NCI-H526 (cell line): Measurements from ENCODE around the gene CDCA8.
"Not testable (repeated sequence)": the region's sequence is repeated elsewhere in the genome, so short reads cannot be mapped to it uniquely, and the experiment has no call there.

Experiments
- DNase-seq, 2 experiments: peaks; one replicate each; lab custom pipeline; 2025; lab: John Stamatoyannopoulos, UW

CDCA8 gene

DNA sequence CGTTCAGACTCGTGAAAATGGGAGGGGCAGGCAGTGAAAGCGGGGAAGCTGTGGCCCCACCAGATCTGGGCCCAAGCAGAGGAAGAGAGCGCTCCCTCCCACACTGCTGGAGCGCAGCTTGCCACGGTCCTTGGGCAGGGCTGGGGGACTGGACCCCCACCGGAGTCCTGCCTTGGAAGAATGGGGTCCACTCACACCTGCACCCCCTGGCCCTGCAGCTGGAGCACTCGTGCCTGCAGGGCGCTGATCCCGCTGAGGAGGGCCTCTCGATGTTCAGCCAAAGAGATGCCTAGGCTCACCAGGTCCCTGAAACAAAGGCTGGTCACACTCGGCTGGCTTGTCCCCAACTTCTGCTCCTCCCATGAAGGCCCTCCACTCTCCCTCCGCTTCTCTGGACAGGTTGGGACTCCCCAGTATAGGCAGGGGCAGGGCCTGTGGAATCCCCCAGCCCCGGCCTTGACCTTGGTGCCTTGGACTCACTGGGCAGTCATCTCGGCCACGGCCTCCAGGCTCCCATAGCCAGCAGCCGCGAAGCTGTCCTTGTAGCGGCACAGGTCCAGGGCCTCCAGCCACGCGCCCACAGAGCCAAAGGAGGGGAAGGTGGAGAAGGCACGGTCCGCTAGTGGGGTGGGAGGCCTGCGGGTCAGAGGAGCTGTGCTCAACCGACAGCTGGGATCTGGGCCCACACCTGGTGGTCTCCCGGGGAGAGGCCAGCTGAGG lies 26.0 kb downstream of the CDCA8 start:
- no peak for DNase-seq

DNA sequence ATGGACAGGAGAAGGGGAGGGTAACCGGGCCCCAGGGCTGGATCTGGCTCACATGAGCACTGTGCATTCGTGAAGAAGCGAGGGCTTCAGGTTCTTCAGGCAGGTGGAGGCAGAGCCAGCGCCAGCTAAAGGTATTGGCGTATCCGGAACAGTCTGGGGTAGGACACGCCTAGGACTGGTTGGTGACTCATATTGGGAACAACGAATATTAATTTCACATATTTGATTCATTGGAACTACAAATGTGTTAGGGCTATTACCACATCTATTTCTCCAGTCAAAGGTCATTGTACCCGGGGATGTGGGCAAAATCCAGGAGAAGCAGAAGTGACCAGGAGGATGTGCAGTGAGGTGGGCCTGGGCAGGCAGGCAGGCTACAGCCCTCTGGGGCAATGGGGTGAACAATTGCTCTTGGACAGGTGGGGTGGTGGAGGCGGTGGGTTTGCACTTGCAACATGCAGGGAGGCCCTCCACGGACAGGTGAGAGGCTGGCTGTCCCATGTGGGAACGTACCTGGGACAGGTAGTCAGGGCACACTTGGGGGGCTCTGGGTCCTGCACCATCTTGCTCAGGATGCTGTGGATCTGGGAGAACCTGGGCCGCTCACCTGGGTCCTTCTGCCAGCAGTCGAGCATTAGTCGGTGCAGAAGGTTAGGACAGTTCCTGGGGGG lies 26.7 kb downstream of the CDCA8 start:
- no peak for DNase-seq

GRCh38 chr1:37719572-37720195 lies 27.4 kb downstream of the CDCA8 start:
- no peak for DNase-seq

DNA sequence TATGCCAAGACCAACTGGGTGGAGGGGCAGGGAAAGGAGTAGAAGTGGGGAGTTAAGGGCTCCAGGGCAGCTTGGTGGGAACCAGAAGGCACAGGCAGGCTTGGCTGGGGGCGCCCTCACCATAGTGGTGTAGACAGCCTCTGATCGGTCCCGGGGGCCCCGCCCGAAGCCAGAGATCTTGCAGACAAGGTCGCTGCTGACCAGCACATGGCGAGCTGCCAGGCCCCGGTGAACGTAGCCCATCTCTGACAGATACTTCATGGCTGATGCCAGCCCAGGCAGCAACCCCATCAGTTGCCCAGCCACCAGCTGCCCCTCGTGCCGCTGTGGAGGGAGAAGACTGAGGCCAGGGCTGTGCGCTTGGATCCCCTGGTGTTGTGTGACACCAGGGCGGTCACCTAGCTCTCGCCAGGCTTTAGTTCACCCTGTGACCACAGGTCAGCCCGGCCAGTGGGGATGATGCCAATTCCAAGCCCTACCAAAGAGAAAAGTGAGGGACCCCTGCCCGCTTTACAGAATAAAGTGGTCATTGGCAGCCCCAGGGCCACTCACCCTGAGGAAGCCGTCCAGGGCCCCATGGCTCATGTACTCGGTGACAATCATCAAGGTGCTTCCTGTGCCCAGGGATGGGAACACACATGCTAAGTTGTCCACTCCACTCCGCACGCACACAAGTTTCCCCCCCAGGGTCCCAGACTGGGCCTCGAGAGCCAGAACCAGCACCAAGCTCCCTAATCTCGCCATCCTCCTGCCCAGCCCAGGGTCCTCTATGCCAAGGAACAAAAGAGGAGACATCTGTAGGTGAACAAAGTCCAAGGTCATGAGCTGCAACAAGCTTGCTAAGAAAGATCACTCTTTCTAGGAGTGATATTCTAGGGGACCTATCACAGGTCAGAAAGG lies 28.2 kb downstream of the CDCA8 start:
- DNase-seq = no peak

GRCh38 chr1:37721565-37721964 lies 29.2 kb downstream of the CDCA8 start:
- DNase-seq = no peak

DNA sequence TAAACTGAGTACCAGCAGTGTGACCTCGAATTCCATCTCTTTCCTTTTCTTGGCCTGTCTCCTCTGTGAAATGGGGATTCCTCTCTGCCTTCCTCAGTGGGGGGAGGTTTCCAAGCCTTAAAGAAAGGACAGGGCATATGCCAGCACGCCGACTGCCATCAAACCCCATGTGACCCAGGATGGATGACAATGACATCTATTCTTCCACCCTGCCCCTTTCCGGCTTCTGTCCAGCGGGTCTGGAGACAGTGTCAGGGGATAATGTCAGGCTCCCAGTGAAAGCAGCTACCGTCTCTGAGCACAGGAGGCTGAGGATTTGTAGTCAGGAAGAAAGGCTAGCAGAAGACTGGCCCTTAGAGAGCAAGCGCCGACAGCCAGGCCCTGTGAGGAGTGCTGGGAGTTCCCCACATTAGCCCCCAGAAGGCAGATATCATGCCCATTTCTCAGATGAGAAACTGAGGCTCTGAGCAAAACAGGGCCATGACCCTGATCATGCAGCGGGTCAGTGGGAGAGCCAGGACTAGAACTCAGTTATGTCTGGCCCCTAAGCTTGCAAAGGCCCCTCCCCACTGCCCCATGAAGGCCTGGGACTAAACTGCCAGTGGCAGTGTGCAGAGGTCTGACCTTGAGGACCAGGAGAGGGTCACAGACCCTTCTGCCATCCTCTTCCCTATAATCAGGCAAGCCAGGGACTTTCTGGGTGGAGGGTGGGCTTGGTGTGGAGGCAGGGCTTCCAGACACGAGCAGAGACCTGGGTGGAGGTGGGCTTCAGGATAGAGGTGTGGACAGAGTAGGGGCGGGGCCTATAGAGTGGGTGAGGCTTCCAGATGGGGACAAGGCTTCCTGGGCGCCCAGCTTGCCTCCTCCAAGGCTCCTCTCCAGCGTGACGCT lies 30.1 kb downstream of the CDCA8 start:
- no peak for DNase-seq

- DNase-seq = no peak
Observed at GRCh38 chr1:37723072-37723389, 30.7 kb downstream of the CDCA8 start.

DNA sequence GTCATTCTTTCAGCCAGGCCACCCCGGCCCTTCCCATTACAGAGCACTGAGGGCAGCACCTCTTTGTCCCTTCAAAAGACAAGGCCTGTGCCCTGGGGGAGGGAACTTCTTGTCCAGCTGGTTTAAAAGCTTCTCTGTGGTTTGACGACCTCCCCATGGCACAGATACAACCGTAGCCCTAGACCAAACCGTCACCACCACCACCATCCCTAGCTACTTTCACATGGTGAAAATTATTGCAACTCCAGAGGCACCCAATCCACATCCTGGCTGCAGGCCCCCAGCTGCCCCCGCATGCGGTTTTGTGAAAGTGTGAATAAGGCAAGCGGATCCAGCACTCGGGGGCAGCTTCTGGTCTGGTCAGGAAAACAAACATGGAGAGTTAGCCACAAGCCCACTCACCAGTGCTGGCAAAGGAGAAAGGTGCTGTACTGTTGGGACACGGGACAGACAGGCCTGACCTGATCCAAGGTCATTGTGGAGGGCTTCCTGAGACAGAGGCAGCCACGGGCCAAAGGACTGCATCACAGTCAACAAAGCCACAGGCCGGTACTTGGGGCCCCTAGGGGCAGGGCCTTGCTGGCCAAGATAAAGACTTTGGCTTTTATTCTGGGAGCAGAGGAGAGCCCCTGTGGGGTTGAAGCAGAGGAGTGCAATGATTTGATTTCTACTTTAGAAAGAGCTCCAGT lies 31.2 kb downstream of the CDCA8 start:
- no peak for DNase-seq

DNA sequence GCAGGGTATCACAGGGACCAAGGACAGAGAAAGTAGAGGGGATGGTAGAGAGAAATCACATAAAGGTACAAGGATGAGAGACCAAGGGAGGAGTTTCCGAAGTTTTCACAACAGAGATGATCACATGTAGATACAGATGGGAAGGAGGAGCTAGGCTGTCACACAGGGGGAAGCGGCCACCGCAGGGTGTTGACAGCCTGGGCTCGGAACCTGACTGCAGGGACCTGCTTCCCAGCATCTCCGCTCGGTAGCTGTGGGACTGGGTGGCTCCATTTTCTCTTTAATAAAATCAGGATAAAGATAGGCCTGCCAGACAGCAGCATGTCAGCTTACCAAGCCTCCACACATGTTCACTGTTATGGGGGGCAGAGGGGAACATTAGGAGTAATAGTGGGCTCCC lies 32.3 kb downstream of the CDCA8 start:
- no peak for DNase-seq

GRCh38 chr1:37725851-37726613 lies 33.7 kb downstream of the CDCA8 start:
- DNase-seq = peak in 1 of 2 experiments; percentile 36

DNA sequence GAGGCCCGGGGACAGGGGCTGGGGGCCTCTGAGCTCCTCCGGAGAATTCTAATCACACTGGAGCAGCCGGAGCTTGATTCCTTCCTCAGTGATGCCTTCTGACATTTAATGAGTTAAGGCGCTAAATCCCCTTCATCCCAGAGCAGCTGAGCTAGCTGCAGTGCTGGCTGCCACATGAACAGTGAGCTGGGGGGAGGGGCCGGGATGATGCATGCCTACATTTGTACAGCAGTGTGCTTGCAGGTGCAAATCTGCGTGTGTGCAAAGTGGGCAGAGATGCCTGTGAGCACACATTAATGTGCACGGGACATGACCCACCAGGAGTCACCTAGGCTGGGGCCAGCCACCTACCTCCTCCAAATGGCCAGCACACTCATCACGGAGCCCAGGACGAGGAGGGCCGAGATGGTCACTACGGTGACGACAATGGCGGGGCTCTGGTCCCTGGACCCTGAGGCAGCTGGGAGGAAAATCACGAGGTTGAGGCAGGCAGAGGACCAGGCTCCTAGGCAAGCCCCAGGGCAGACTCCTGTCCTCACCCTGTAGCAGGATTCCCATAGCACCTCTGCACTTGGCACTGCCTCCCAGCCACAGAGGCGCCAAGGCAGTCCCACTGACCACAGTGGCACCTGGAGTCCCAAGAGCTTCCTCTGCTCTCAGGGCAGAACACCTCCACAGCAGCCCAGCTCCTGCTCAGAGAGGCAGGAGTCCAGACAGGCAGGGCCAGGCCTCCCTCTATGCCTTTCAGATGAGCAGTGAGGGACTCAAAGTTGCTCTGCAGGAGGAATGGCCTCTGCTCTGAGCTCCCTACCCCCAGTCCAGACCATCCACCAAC lies 34.7 kb downstream of the CDCA8 start:
- no peak for DNase-seq

- no peak for DNase-seq
Observed at GRCh38 chr1:37728416-37728815, 36.1 kb downstream of the CDCA8 start.

DNA sequence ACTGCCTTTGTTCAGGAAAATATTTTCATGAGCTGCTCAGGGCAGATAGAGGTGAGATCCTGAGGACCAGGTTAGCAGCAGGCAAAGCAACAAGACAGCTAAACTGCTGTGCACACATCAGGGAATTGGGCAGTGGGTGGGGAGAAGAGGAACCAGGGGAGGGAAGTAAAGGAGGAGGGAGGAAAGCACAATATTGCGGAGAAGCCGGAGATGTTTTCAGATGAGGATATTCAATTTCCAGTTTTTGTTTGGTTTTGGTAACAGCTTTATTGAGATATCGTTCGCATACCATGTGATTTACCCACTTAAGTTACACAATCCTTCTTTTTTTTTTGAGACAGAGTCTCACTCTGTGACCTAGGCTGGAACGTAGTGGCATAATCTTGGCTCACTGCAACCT lies 38.1 kb downstream of the CDCA8 start:
- DNase-seq = no peak

GRCh38 chr1:37731312-37732019 lies 39.1 kb downstream of the CDCA8 start:
- no peak for DNase-seq

GRCh38 chr1:37732111-37732780 lies 39.9 kb downstream of the CDCA8 start:
- DNase-seq = peak; percentile 22 to 52

GRCh38 chr1:37734629-37735591 lies 42.6 kb downstream of the CDCA8 start:
- no peak for DNase-seq

DNA sequence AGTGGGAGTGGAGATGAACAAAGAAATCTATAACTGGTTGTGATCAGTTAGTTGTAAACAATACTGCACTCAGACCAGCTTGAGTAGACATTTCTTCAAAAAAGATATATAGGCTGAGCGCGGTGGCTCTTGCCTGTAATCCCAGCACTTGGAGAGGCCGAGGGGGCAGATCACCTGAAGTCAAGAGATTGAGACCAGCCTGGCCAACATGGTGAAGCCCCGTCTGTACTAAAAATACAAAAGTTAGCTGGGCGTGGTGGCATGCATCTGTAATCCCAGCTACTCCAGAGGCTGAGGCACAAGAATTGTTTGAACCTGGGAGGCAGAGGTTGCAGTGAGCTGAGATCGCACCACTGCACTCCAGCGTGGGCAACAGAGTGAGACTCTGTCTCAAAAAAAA lies 45.7 kb downstream of the CDCA8 start:
- not testable (repeated sequence) for DNase-seq
